Nephron (organoid): ENCODE results near the gene TMEM139.
A peak's percentile ranks its signal among the peaks of the same experiment; 100 is the strongest.

Experiments
- H3K27ac Mint-ChIP-seq, 3 experiments: 2 replicates each; pipeline ENCODE4 v1.8.0; 2020; ENCODE audit warnings: mixed read lengths in 3 of 3, mild to moderate bottlenecking in 2 of 3, moderate library complexity in 1 of 3
- H3K27me3 Mint-ChIP-seq: 2 replicates; pipeline ENCODE4 v1.8.0; 2021; ENCODE audit warnings: low read depth, mild to moderate bottlenecking, moderate library complexity, mixed read lengths
- H3K36me3 Mint-ChIP-seq: 2 replicates; pipeline ENCODE4 v1.8.0; 2020; ENCODE audit warnings: low read depth, mixed read lengths
- H3K4me1 Mint-ChIP-seq: 2 replicates; pipeline ENCODE4 v1.8.0; 2020; ENCODE audit warnings: mixed read lengths
- H3K4me3 Mint-ChIP-seq, 3 experiments: 2 replicates each; pipeline ENCODE4 v1.8.0; 2020; ENCODE audit warnings: mild to moderate bottlenecking in 3 of 3, mixed read lengths in 3 of 3, moderate library complexity in 2 of 3
- H3K9me3 Mint-ChIP-seq: 2 replicates; pipeline ENCODE4 v1.8.0; 2020; ENCODE audit warnings: mixed read lengths
- CTCF ChIP-seq, 3 experiments: fragments of 200-600 bp; sonication (generic); IDR thresholded peaks; one replicate each; pipeline ENCODE4 v1.5.0; 2021; ENCODE audit warnings: antibody characterized with exemption in 3 of 3; ENCODE audit not compliant: unreplicated experiment in 3 of 3

Gene TMEM139

DNA sequence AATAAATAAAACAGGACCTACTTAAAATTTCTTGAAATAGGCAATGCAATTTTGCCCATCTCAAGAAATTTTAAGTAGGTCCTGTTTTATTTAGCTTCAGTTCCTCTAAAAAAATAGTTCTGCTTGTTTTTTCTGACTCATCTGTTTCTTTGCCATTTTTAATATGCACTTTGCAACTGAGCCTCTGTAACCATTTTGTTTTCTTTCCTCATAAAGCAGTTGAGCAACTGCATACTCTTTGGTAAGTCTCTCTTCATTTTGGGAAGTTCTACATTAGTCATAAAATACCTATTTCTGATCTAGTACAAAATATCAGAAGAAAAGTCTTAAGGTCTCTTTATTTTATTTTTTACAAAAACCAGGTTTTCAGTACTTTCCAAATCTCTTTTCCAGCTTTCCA is 44.9 kb upstream of the TMEM139 start:
- Mint-ChIP-seq H3K36me3 (no peaks in the 10 kb centered on the region), H3K9me3 (peaks cover 28% of the 10 kb centered on the region), H3K27me3 (peaks cover 10% of the 10 kb centered on the region), H3K27ac (no peak overlapping the region), H3K4me3 (no peak overlapping the region), H3K4me1 (peaks cover 29% of the 10 kb centered on the region)
- no peak for TF ChIP-seq CTCF (IDR thresholded peaks at IDR 0.05; ENCODE audit: unreplicated experiment in 3 of 3)

DNA sequence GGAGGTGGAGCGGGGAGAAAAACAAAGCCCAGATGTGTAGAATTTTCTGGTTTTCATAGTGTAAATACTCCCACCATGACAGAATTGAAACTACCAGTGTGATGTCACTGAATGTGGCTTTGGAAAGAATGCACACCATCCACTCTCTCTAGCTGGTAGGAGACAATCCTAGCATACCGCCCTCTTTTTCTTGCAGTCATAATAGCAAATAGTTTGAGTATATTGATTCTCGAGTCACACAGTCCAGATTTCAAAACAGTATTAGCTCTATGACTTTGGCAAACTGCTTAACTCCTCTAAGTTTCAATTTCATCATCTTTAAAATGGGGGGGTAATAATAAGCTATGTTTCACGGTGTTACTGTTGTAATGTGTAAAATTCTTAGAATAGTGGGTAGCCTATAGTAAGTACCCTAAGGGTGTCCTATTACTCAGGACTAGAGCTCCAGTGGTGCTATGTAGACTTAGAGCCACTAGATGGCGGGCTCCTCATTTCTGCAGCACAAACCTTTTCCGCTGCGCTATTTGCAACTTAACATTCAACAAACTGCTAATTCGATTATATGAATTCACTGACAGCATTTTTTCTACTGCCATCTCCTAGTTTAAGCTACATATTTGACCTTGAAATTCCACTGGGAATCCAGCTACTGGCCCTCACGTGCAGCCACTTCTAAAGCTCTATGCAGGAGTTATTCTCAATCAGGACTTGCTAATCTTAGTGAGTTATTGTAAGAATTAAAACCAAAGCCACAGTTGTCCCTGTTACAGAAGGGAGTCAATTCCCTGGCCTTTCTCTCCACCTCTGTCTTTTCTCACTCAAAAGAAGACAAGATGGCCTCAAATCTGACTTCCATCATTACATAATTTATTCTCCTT is 44.2 kb upstream of the TMEM139 start:
- TF ChIP-seq CTCF (IDR thresholded peaks at IDR 0.05; ENCODE audit: unreplicated experiment in 3 of 3), result peak; percentile 91 to 96 (median 95)
- Mint-ChIP-seq H3K4me1 (peaks cover 29% of the 10 kb centered on the region), H3K36me3 (no peaks in the 10 kb centered on the region), H3K4me3 (no peak overlapping the region), H3K27ac (no peak overlapping the region), H3K27me3 (peaks cover 10% of the 10 kb centered on the region), H3K9me3 (peaks cover 24% of the 10 kb centered on the region)

GRCh38 chr7:143242306-143242705 is 42.5 kb upstream of the TMEM139 start:
- Mint-ChIP-seq H3K4me3 (no peak overlapping the region), H3K27ac (no peak overlapping the region), H3K36me3 (no peaks in the 10 kb centered on the region), H3K4me1 (peaks cover 29% of the 10 kb centered on the region), H3K9me3 (peaks cover 7% of the 10 kb centered on the region), H3K27me3 (peaks cover 11% of the 10 kb centered on the region)
- no peak for TF ChIP-seq CTCF (IDR thresholded peaks at IDR 0.05; ENCODE audit: unreplicated experiment in 3 of 3)

GRCh38 chr7:143243111-143243510 is 41.6 kb upstream of the TMEM139 start:
- H3K27ac Mint-ChIP-seq, result peak overlapping the region in 1 of 3 experiments; percentile 37
- no peak overlapping the region for H3K4me3 Mint-ChIP-seq
- peaks cover 5% of the 10 kb centered on the region for H3K9me3 Mint-ChIP-seq
- H3K4me1 Mint-ChIP-seq, result peaks cover 29% of the 10 kb centered on the region
- no peaks in the 10 kb centered on the region for H3K36me3 Mint-ChIP-seq
- H3K27me3 Mint-ChIP-seq, result peaks cover 11% of the 10 kb centered on the region
- no peak for TF ChIP-seq CTCF (IDR thresholded peaks at IDR 0.05; ENCODE audit: unreplicated experiment in 3 of 3)

GRCh38 chr7:143243614-143244013 is 41.1 kb upstream of the TMEM139 start:
- Mint-ChIP-seq H3K9me3 (peaks cover 3% of the 10 kb centered on the region), H3K4me1 (peaks cover 29% of the 10 kb centered on the region), H3K4me3 (no peak overlapping the region), H3K27ac (no peak overlapping the region), H3K36me3 (no peaks in the 10 kb centered on the region), H3K27me3 (peaks cover 11% of the 10 kb centered on the region)
- no peak for TF ChIP-seq CTCF (IDR thresholded peaks at IDR 0.05; ENCODE audit: unreplicated experiment in 3 of 3)

GRCh38 chr7:143244321-143244720 is 40.4 kb upstream of the TMEM139 start:
- H3K4me3 Mint-ChIP-seq, result no peak overlapping the region
- peaks cover 23% of the 10 kb centered on the region for H3K4me1 Mint-ChIP-seq
- TF ChIP-seq CTCF (IDR thresholded peaks at IDR 0.05; ENCODE audit: unreplicated experiment in 3 of 3), result no peak
- H3K36me3 Mint-ChIP-seq, result no peaks in the 10 kb centered on the region
- peaks cover 3% of the 10 kb centered on the region for H3K9me3 Mint-ChIP-seq
- peaks cover 15% of the 10 kb centered on the region for H3K27me3 Mint-ChIP-seq
- H3K27ac Mint-ChIP-seq, result no peak overlapping the region
